Small intestine (tissue), 7 donors: ENCODE results near the gene POLD3. TPM values are rescaled to one million over a fixed set of nuclear protein-coding genes. Genes with fewer than 3 reads are reported as not detected.

ENCODE experiments used
- DNase-seq, 2 donors: peaks; one replicate each; pipeline versions ENCODE4 v3.0.0 to v3.0.0-alpha.2; 2013
- FAIRE-seq: peaks from 2 replicates; lab custom pipeline; 2012; peaks lifted over from hg19 to GRCh38; lab: Jason Lieb, UNC
- H3K27ac ChIP-seq, 3 donors: one replicate each; pipeline ENCODE4 v1.5.1; 2013; ENCODE audit warnings: low read length in 2 of 3, mild to moderate bottlenecking in 2 of 3, control low read depth in 1 of 3, inconsistent platforms in 1 of 3, low read depth in 1 of 3, moderate library complexity in 1 of 3
- H3K27me3 ChIP-seq, 3 donors: one replicate each; pipeline ENCODE4 v1.6.1; 2013; ENCODE audit warnings: low read length in 3 of 3, inconsistent platforms in 1 of 3; ENCODE audit not compliant: control insufficient read depth in 3 of 3, insufficient read depth in 3 of 3
- H3K36me3 ChIP-seq, 3 donors: one replicate each; pipeline ENCODE4 v1.6.1; 2013; ENCODE audit warnings: low read length in 3 of 3, inconsistent platforms in 1 of 3, low read depth in 1 of 3, mild to moderate bottlenecking in 1 of 3, moderate library complexity in 1 of 3; ENCODE audit not compliant: control insufficient read depth in 3 of 3, insufficient read depth in 2 of 3
- H3K4me1 ChIP-seq, 3 donors: one replicate each; pipeline ENCODE4 v1.6.1; 2013; ENCODE audit warnings: low read length in 2 of 3, inconsistent platforms in 1 of 3, low read depth in 1 of 3, mild to moderate bottlenecking in 1 of 3, moderate library complexity in 1 of 3; ENCODE audit not compliant: control insufficient read depth in 3 of 3, insufficient read depth in 2 of 3
- H3K4me3 ChIP-seq, 3 donors: one replicate each; pipeline ENCODE4 v1.5.1; 2013; ENCODE audit warnings: low read length in 3 of 3, control low read depth in 1 of 3, inconsistent platforms in 1 of 3, low read depth in 1 of 3, mild to moderate bottlenecking in 1 of 3, moderate library complexity in 1 of 3
- H3K9me3 ChIP-seq, 2 donors: one replicate each; pipeline ENCODE4 v1.6.1; 2013; ENCODE audit warnings: low read depth in 1 of 2, low read length in 1 of 2; ENCODE audit not compliant: control insufficient read depth in 2 of 2, insufficient read depth in 1 of 2
- WGBS, 3 donors: extraction: QIAGEN DNeasy Blood & Tissue Kit; methylation state at CpG; one replicate each; pipeline ENCODE4 v1.1.7; 2013; 5-methylcytosine and 5-hydroxymethylcytosine counted together
- polyA plus RNA-seq, 4 donors: library from polyadenylated mRNA; stranded (reverse) in 3 of 4; unstranded in 1 of 4; fragments of 200-250 nt in 3 of 4; fragments of 120-200 nt in 1 of 4; gene quantifications; one replicate each; pipeline versions ENCODE4 v1.2.1 to v1.2.3, GENCODE V29; 2013
- donor health status: healthy with polysubstance abuse.
- donor health status: control.
- donor health status: control.
- donor health status: Bipolar disorder and iron deficiency.
- donor health status: healthy.

The POLD3 gene
- polyA plus RNA-seq, 4 donors = 11.1 to 25.9 (median 14.1) TPM

GRCh38 chr11:74559934-74560309 lies 32.5 kb upstream of the POLD3 start:
- Histone ChIP-seq H3K27ac (peak overlapping the region in 1 of 3 donors; percentile 1), H3K9me3 (peaks cover 0 to 15% of the 10 kb centered on the region in 2 donors), H3K4me1 (peaks cover 0 to 3% (median 0%) of the 10 kb centered on the region in 3 donors), H3K36me3 (no peaks in the 10 kb centered on the region), H3K27me3 (no peaks in the 10 kb centered on the region), H3K4me3 (no peak overlapping the region)
- FAIRE-seq = no peak
- no peak for DNase-seq
- 38 to 56% (median 56%) methylated on average over 2 of the region's 2 CpGs for WGBS, 3 donors

DNA sequence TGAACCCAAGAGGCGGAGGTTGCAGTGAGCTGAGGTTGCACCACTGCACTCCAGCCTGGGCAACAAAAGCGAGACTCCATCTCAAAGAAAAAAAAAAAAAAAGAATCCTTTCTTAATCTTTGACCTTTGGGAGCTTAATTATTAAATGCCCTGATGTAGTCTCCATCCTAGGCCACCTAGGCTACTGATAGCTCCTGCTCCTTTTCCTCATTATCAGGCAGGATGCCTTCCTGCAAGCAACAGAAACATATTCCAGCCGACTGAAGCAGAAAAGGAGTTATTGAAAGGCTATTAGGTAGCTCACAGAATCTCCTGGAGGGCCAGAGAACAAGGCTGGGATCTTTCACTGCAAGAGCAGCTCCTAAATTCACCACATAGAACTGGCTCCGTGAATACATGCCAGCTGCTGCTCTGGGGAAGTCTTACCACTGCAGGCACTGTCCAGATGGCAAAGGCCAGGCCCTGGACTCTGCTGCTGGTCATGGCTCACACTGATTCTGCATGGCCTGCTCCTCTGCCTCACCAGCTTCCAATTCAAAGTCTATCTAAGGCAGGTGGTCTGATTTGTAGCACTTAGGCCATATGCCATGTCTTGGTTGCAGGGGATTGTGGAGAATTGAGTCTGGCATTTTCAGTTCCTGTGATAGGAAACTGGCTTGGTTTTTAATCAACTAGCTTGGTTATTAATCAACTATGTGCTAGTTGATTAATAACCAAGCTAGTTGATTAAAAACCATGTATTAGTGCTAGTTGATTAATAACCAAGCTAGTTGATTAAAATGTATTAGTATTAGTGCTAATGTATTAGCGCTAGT lies 26.0 kb upstream of the POLD3 start:
- WGBS, 3 donors = 24 to 66% (median 37%) methylated on average over 5 of the region's 5 CpGs
- peaks cover 2 to 25% (median 3%) of the 10 kb centered on the region in 3 donors for H3K4me1 ChIP-seq
- peaks cover 0 to 9% of the 10 kb centered on the region in 2 donors for H3K9me3 ChIP-seq
- no peaks in the 10 kb centered on the region for H3K27me3 ChIP-seq
- H3K4me3 ChIP-seq = peak overlapping the region in 1 of 3 donors; percentile 10
- H3K36me3 ChIP-seq = no peaks in the 10 kb centered on the region
- FAIRE-seq = no peak
- DNase-seq = peak; percentile 54 to 85
- H3K27ac ChIP-seq = peak overlapping the region; percentile 78 to 82 (median 79)

- Histone ChIP-seq H3K9me3 (no peaks in the 10 kb centered on the region), H3K27ac (no peak overlapping the region), H3K36me3 (no peaks in the 10 kb centered on the region), H3K4me1 (peaks cover 2 to 29% (median 7%) of the 10 kb centered on the region in 3 donors), H3K4me3 (no peak overlapping the region), H3K27me3 (no peaks in the 10 kb centered on the region)
- DNase-seq (no peak), FAIRE-seq (no peak)
- WGBS, 3 donors = 39 to 73% (median 42%) methylated on average over 1 of the region's 1 CpG
These were observed 24.4 kb upstream of the POLD3 start for GRCh38 chr11:74568028-74568427.

GRCh38 chr11:74570266-74571061 lies 21.9 kb upstream of the POLD3 start:
- Histone ChIP-seq H3K27me3 (no peaks in the 10 kb centered on the region), H3K4me1 (peaks cover 2 to 29% (median 12%) of the 10 kb centered on the region in 3 donors), H3K36me3 (no peaks in the 10 kb centered on the region), H3K4me3 (no peak overlapping the region), H3K27ac (peak overlapping the region; percentile 73 to 89 (median 76)), H3K9me3 (no peaks in the 10 kb centered on the region)
- no peak for FAIRE-seq
- DNase-seq = peak; percentile 81 to 83
- 32 to 52% (median 45%) methylated on average over 8 of the region's 8 CpGs for WGBS, 3 donors

GRCh38 chr11:74571062-74571399 lies 21.4 kb upstream of the POLD3 start:
- DNase-seq (peak; percentile 49 to 88), FAIRE-seq (no peak)
- 16 to 59% (median 23%) methylated on average over 2 of the region's 2 CpGs for WGBS, 3 donors
- Histone ChIP-seq H3K4me1 (peaks cover 2 to 29% (median 12%) of the 10 kb centered on the region in 3 donors), H3K36me3 (no peaks in the 10 kb centered on the region), H3K4me3 (no peak overlapping the region), H3K27me3 (no peaks in the 10 kb centered on the region), H3K27ac (peak overlapping the region; percentile 73 to 89 (median 76)), H3K9me3 (no peaks in the 10 kb centered on the region)

DNA sequence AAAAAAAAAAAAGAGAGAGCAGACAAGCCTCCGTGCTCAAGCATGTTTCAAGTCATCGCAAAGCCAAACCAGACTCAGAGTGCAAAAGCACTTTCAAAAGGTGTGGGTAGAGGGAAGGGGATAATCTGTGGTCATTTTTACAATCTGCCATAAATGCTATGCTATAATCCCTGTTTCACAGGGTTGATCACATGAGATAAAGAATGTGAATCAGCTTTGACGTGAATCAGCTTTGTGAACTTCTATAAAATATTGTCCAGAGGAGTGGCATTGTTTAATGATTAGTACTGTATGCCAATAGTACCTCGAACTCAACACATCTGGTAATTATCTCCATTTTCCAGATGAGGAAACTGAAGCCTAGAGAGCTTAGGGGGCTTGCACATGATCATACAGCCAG lies 20.0 kb upstream of the POLD3 start:
- no peaks in the 10 kb centered on the region for H3K36me3 ChIP-seq
- no peak for FAIRE-seq
- H3K27me3 ChIP-seq = no peaks in the 10 kb centered on the region
- H3K9me3 ChIP-seq = no peaks in the 10 kb centered on the region
- 18 to 67% (median 41%) methylated on average over 4 of the region's 4 CpGs for WGBS, 3 donors
- DNase-seq = peak in 1 of 2 donors; percentile 95
- H3K4me3 ChIP-seq = no peak overlapping the region
- H3K27ac ChIP-seq = peak overlapping the region in 1 of 3 donors; percentile 39
- H3K4me1 ChIP-seq = peaks cover 0 to 24% (median 12%) of the 10 kb centered on the region in 3 donors

DNA sequence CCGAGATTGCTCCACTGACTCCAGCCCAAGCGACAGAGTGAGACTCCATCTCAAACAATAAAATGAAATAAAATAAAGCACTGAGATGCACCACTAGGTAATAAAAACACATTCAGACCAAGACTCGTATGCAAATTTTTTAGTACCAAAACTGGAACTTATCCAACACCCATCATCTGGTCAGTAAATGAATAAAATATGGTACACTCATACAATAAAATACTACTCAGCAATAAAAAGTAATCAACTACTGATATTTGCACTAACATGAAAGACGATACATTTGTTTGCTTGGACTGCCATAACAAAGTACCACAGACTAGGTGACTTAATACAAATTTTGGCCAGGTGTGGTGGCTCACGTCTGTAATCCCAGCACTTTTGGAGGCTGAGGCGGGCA lies 17.8 kb upstream of the POLD3 start:
- 41 to 69% (median 54%) methylated on average over 6 of the region's 6 CpGs for WGBS, 3 donors
- H3K9me3 ChIP-seq = no peaks in the 10 kb centered on the region
- H3K27ac ChIP-seq = no peak overlapping the region
- peak in 1 of 2 donors; percentile 70 for DNase-seq
- no peaks in the 10 kb centered on the region for H3K27me3 ChIP-seq
- no peak for FAIRE-seq
- no peaks in the 10 kb centered on the region for H3K36me3 ChIP-seq
- H3K4me1 ChIP-seq = peaks cover 0 to 12% (median 8%) of the 10 kb centered on the region in 3 donors
- no peak overlapping the region for H3K4me3 ChIP-seq

DNA sequence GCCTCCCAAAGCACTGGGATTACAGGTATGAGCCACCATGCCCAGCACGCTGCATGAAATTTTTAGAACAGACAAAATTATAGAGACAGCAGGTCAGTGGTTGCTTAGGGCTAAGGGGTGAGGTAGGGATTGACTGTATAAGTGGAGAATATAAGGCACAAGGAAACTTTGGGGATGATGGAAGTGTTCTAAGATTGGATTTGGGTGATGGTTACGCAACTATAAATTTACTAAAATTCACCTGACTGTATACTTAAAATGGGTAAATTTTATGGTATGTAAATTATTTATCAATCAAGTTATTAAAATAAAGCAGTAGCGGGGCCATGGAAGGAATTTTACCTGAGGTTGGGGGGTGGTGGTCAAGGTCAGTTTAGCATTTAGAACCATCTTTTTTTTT lies 16.4 kb upstream of the POLD3 start:
- DNase-seq (no peak), FAIRE-seq (no peak)
- Histone ChIP-seq H3K36me3 (no peaks in the 10 kb centered on the region), H3K4me3 (no peak overlapping the region), H3K27me3 (no peaks in the 10 kb centered on the region), H3K4me1 (peaks cover 0 to 12% (median 8%) of the 10 kb centered on the region in 3 donors), H3K27ac (no peak overlapping the region), H3K9me3 (no peaks in the 10 kb centered on the region)
- WGBS, 3 donors = 97 to 98% (median 97%) methylated on average over 3 of the region's 3 CpGs
